Skeletal muscle tissue (tissue), 4 donors: ENCODE data around the gene PTPRN2. TPM values are rescaled to one million over a fixed set of nuclear protein-coding genes. Genes with fewer than 3 reads are reported as not detected.

ENCODE experiments used
- H3K27ac ChIP-seq: one replicate; pipeline ENCODE4 v1.7.0; 2013; ENCODE audit warnings: mild to moderate bottlenecking, low read depth, low read length, inconsistent platforms
- H3K27me3 ChIP-seq, 3 donors: one replicate each; pipeline ENCODE4 v1.7.0; 2013; ENCODE audit warnings: low read length in 3 of 3; ENCODE audit not compliant: control insufficient read depth in 3 of 3, insufficient read depth in 3 of 3
- H3K36me3 ChIP-seq, 3 donors: one replicate each; pipeline ENCODE4 v1.7.0; 2013; ENCODE audit warnings: low read length in 3 of 3; ENCODE audit not compliant: control insufficient read depth in 3 of 3, insufficient read depth in 3 of 3
- H3K4me1 ChIP-seq, 3 donors: one replicate each; pipeline ENCODE4 v1.7.0; 2013; ENCODE audit warnings: low read length in 3 of 3, mild to moderate bottlenecking in 3 of 3; ENCODE audit not compliant: control insufficient read depth in 3 of 3, insufficient read depth in 3 of 3
- H3K4me3 ChIP-seq, 3 donors: one replicate each; pipeline ENCODE4 v1.7.0; 2013; ENCODE audit warnings: low read length in 3 of 3
- H3K9ac ChIP-seq, 3 donors: one replicate each; pipeline ENCODE4 v1.7.0; 2013; ENCODE audit warnings: low read length in 3 of 3, mild to moderate bottlenecking in 3 of 3, moderate library complexity in 2 of 3, low read depth in 1 of 3
- H3K9me3 ChIP-seq, 3 donors: one replicate each; pipeline ENCODE4 v1.7.0; 2013; ENCODE audit warnings: low read length in 3 of 3; ENCODE audit not compliant: control insufficient read depth in 3 of 3
- total RNA-seq: library from RNA; depleted of rRNA; stranded (reverse); fragments of >200 nt; gene quantifications from one replicate; pipeline ENCODE4 v1.2.3, GENCODE V29; 2014
- donor health status: Osteomylitis.

PTPRN2 gene
- total RNA-seq, 1 donor from 2014 or later, result 1.6 TPM

GRCh38 chr7:158582089-158582456 is 5.5 kb downstream of the PTPRN2 start:
- H3K27ac ChIP-seq, result no peak overlapping the region
- peaks cover 2 to 7% (median 3%) of the 10 kb centered on the region in 3 donors for H3K9me3 ChIP-seq
- H3K4me3 ChIP-seq, result no peak overlapping the region
- H3K9ac ChIP-seq, result no peak overlapping the region
- no peaks in the 10 kb centered on the region for H3K36me3 ChIP-seq
- H3K4me1 ChIP-seq, result peaks cover 5 to 10% (median 6%) of the 10 kb centered on the region in 3 donors
- H3K27me3 ChIP-seq, result peaks cover 36 to 45% (median 37%) of the 10 kb centered on the region in 3 donors

GRCh38 chr7:158581440-158582088 is 6.1 kb downstream of the PTPRN2 start:
- peaks cover 35 to 44% (median 37%) of the 10 kb centered on the region in 3 donors for H3K27me3 ChIP-seq
- no peak overlapping the region for H3K9ac ChIP-seq
- H3K27ac ChIP-seq, result no peak overlapping the region
- H3K36me3 ChIP-seq, result no peaks in the 10 kb centered on the region
- peaks cover 2 to 7% (median 3%) of the 10 kb centered on the region in 3 donors for H3K9me3 ChIP-seq
- H3K4me1 ChIP-seq, result peaks cover 5 to 10% (median 6%) of the 10 kb centered on the region in 3 donors
- H3K4me3 ChIP-seq, result no peak overlapping the region

GRCh38 chr7:158579662-158580646 is 7.7 kb downstream of the PTPRN2 start:
- Histone ChIP-seq H3K27ac (no peak overlapping the region), H3K4me1 (no peaks in the 10 kb centered on the region), H3K27me3 (peaks cover 19 to 28% (median 22%) of the 10 kb centered on the region in 3 donors), H3K4me3 (no peak overlapping the region), H3K9me3 (peaks cover 2 to 7% (median 3%) of the 10 kb centered on the region in 3 donors), H3K36me3 (no peaks in the 10 kb centered on the region), H3K9ac (no peak overlapping the region)

- Histone ChIP-seq H3K36me3 (no peaks in the 10 kb centered on the region), H3K4me1 (no peaks in the 10 kb centered on the region), H3K9me3 (peaks cover 2 to 7% (median 3%) of the 10 kb centered on the region in 3 donors)
Observed at GRCh38 chr7:158576050-158576762, 11.4 kb downstream of the PTPRN2 start.

GRCh38 chr7:158574308-158575036 is 13.2 kb downstream of the PTPRN2 start:
- no peak overlapping the region for H3K4me3 ChIP-seq
- H3K9me3 ChIP-seq, result peaks cover 0 to 2% (median 0%) of the 10 kb centered on the region in 3 donors
- no peak overlapping the region for H3K27ac ChIP-seq
- H3K36me3 ChIP-seq, result no peaks in the 10 kb centered on the region
- no peak overlapping the region for H3K9ac ChIP-seq
- peaks cover 5 to 17% (median 5%) of the 10 kb centered on the region in 3 donors for H3K27me3 ChIP-seq
- no peaks in the 10 kb centered on the region for H3K4me1 ChIP-seq

More at GRCh38 chr7:158576050-158576762, 11.4 kb downstream of the PTPRN2 start:
- H3K27me3 ChIP-seq, result peaks cover 0 to 4% (median 4%) of the 10 kb centered on the region in 3 donors
- no peak overlapping the region for H3K27ac ChIP-seq
- no peak overlapping the region for H3K9ac ChIP-seq
- no peak overlapping the region for H3K4me3 ChIP-seq

- Histone ChIP-seq H3K9ac (no peak overlapping the region), H3K27me3 (peaks cover 12 to 24% (median 13%) of the 10 kb centered on the region in 3 donors)
Observed at GRCh38 chr7:158573310-158573709, 14.3 kb downstream of the PTPRN2 start.

GRCh38 chr7:158572000-158572828 is 15.4 kb downstream of the PTPRN2 start:
- Histone ChIP-seq H3K36me3 (no peaks in the 10 kb centered on the region), H3K4me1 (no peaks in the 10 kb centered on the region), H3K27me3 (peaks cover 12 to 28% (median 13%) of the 10 kb centered on the region in 3 donors), H3K4me3 (no peak overlapping the region), H3K9ac (no peak overlapping the region), H3K9me3 (no peaks in the 10 kb centered on the region), H3K27ac (no peak overlapping the region)

More at GRCh38 chr7:158573310-158573709, 14.3 kb downstream of the PTPRN2 start:
- H3K4me1 ChIP-seq, result no peaks in the 10 kb centered on the region
- no peak overlapping the region for H3K27ac ChIP-seq
- no peaks in the 10 kb centered on the region for H3K36me3 ChIP-seq
- no peak overlapping the region for H3K4me3 ChIP-seq
- no peaks in the 10 kb centered on the region for H3K9me3 ChIP-seq

GRCh38 chr7:158570449-158571170 is 17.0 kb downstream of the PTPRN2 start:
- Histone ChIP-seq H3K27me3 (peaks cover 12 to 28% (median 15%) of the 10 kb centered on the region in 3 donors), H3K27ac (no peak overlapping the region), H3K4me3 (no peak overlapping the region)

More at GRCh38 chr7:158570449-158571170, 17.0 kb downstream of the PTPRN2 start:
- no peaks in the 10 kb centered on the region for H3K4me1 ChIP-seq
- no peak overlapping the region for H3K9ac ChIP-seq
- no peaks in the 10 kb centered on the region for H3K36me3 ChIP-seq
- H3K9me3 ChIP-seq, result no peaks in the 10 kb centered on the region
